CD8-positive, alpha-beta memory T cell (primary cell): Measurements from ENCODE around the gene GJA9. TPM values are rescaled to one million over a fixed set of nuclear protein-coding genes. Genes with fewer than 3 reads are reported as not detected.

Source experiments
- CTCF ChIA-PET: fragments of 350-600 bp; sonication (Branson Sonifier 250); formaldehyde crosslinking; loops from one replicate; lab custom pipeline; 2021; ENCODE audit warnings: antibody characterized with exemption; lab: Charles Lee
- POLR2A ChIA-PET: fragments of 350-600 bp; sonication (Branson Sonifier 250); formaldehyde crosslinking; loops from one replicate; lab custom pipeline; 2021; ENCODE audit warnings: antibody characterized with exemption; lab: Charles Lee
- DNase-seq, 5 donors: peaks; one replicate each; pipeline versions ENCODE4 v3.0.0 to v3.0.0-alpha.2; 2020 to 2022; ENCODE audit warnings: mixed read lengths in 1 of 5
- H3K27ac ChIP-seq: one replicate; pipeline ENCODE4 v1.7.0; 2013; ENCODE audit warnings: low read depth, mild to moderate bottlenecking, low read length, moderate library complexity
- H3K27me3 ChIP-seq: 2 replicates; pipeline ENCODE4 v1.7.0; 2013; ENCODE audit warnings: low read length, mild to moderate bottlenecking; ENCODE audit not compliant: insufficient read depth, poor library complexity, severe bottlenecking
- H3K36me3 ChIP-seq: 2 replicates; pipeline ENCODE4 v1.7.0; 2013; ENCODE audit warnings: mild to moderate bottlenecking, low read length, moderate library complexity; ENCODE audit not compliant: insufficient read depth
- H3K4me1 ChIP-seq: 2 replicates; pipeline ENCODE4 v1.7.0; 2013; ENCODE audit warnings: mild to moderate bottlenecking, low read length, moderate library complexity; ENCODE audit not compliant: insufficient read depth
- H3K4me3 ChIP-seq: 2 replicates; pipeline ENCODE4 v1.7.0; 2013; ENCODE audit warnings: mild to moderate bottlenecking, low read length
- H3K9me3 ChIP-seq: 2 replicates; pipeline ENCODE4 v1.7.0; 2013; ENCODE audit warnings: mild to moderate bottlenecking, low read length
- H3K27ac Mint-ChIP-seq, 8 donors: one replicate each; pipeline ENCODE4 v1.8.0; 2020 to 2021; ENCODE audit warnings: mixed read lengths in 8 of 8, mild to moderate bottlenecking in 6 of 8, inconsistent platforms in 3 of 8, moderate library complexity in 3 of 8
- H3K27me3 Mint-ChIP-seq, 2 donors: one replicate each; pipeline ENCODE4 v1.8.0; 2020 to 2021; ENCODE audit warnings: mixed read lengths in 2 of 2, mild to moderate bottlenecking in 1 of 2, moderate library complexity in 1 of 2
- H3K36me3 Mint-ChIP-seq, 3 donors: one replicate each; pipeline ENCODE4 v1.8.0; 2020 to 2021; ENCODE audit warnings: mixed read lengths in 3 of 3, inconsistent platforms in 1 of 3, mild to moderate bottlenecking in 1 of 3
- H3K4me1 Mint-ChIP-seq, 3 donors: one replicate each; pipeline ENCODE4 v1.8.0; 2020 to 2021; ENCODE audit warnings: mixed read lengths in 3 of 3, inconsistent platforms in 1 of 3, mild to moderate bottlenecking in 1 of 3
- H3K4me3 Mint-ChIP-seq, 7 donors: one replicate each; pipeline ENCODE4 v1.8.0; 2020 to 2021; ENCODE audit warnings: mixed read lengths in 7 of 7, mild to moderate bottlenecking in 6 of 7, moderate library complexity in 4 of 7, inconsistent platforms in 2 of 7
- H3K9me3 Mint-ChIP-seq, 5 donors: one replicate each; pipeline ENCODE4 v1.8.0; 2020 to 2022; ENCODE audit warnings: mixed read lengths in 5 of 5, mild to moderate bottlenecking in 3 of 5, moderate library complexity in 2 of 5, inconsistent platforms in 1 of 5
- polyA plus RNA-seq: library from polyadenylated mRNA; unstranded; fragments of 300-500 nt; fragmentation: Illumina TruSeq; gene quantifications from one replicate; pipeline ENCODE4 v1.2.3, GENCODE V29; 2021
- total RNA-seq, 2 experiments: library from RNA; stranded (reverse); gene quantifications; one replicate each; pipeline ENCODE4 v1.2.3, GENCODE V29; 2021

Gene GJA9
- not detected for total RNA-seq
- polyA plus RNA-seq = not detected

- H3K4me3 Mint-ChIP-seq = no peak within 1 kb of the TSS
- Histone ChIP-seq H3K9me3 (no peaks in the 10 kb centered on the region), H3K36me3 (no peaks in the 10 kb centered on the region), H3K4me1 (no peaks in the 10 kb centered on the region), H3K27ac (no peak within 1 kb of the TSS), H3K27me3 (no peaks in the 10 kb centered on the region), H3K4me3 (no peak within 1 kb of the TSS)
- no peak for DNase-seq
- POLR2A ChIA-PET = no interaction called here
- no peaks in the 10 kb centered on the region for H3K9me3 Mint-ChIP-seq
- no peak within 1 kb of the TSS for H3K27ac Mint-ChIP-seq
- no peaks in the 10 kb centered on the region for H3K27me3 Mint-ChIP-seq
- H3K36me3 Mint-ChIP-seq = no peaks in the 10 kb centered on the region
- CTCF ChIA-PET = interaction anchor here (1.5 kb wide), 1 partner anchor 15 kb away, joined by 3 read pairs; no protein-coding TSS in a partner anchor
- H3K4me1 Mint-ChIP-seq = no peaks in the 10 kb centered on the region
Observed at GRCh38 chr1:38881487-38881886, at the start of gene GJA9. GJA9 (minus strand) TSS chr1:38881587; CDS start chr1:38876098, 5,489 bp downstream.

GRCh38 chr1:38929476-38929875 is 48.1 kb upstream of the GJA9 start:
- no peak for DNase-seq
- Mint-ChIP-seq H3K27ac (no peak overlapping the region), H3K27me3 (peaks cover 3 to 9% of the 10 kb centered on the region in 2 donors), H3K4me1 (peaks cover 0 to 11% (median 2%) of the 10 kb centered on the region in 3 donors), H3K36me3 (peaks cover 0 to 8% (median 2%) of the 10 kb centered on the region in 3 donors), H3K9me3 (no peaks in the 10 kb centered on the region), H3K4me3 (no peak overlapping the region)
- CTCF ChIA-PET = no interaction called here
- POLR2A ChIA-PET = no interaction called here
- Histone ChIP-seq H3K27me3 (no peaks in the 10 kb centered on the region), H3K36me3 (no peaks in the 10 kb centered on the region), H3K4me1 (no peaks in the 10 kb centered on the region), H3K4me3 (no peak overlapping the region), H3K9me3 (no peaks in the 10 kb centered on the region), H3K27ac (no peak overlapping the region)

GRCh38 chr1:38929054-38929453 is 47.7 kb upstream of the GJA9 start:
- Histone ChIP-seq H3K4me1 (no peaks in the 10 kb centered on the region), H3K27me3 (no peaks in the 10 kb centered on the region), H3K27ac (no peak overlapping the region), H3K4me3 (no peak overlapping the region), H3K36me3 (no peaks in the 10 kb centered on the region), H3K9me3 (no peaks in the 10 kb centered on the region)
- peaks cover 0 to 8% (median 2%) of the 10 kb centered on the region in 3 donors for H3K36me3 Mint-ChIP-seq
- H3K27ac Mint-ChIP-seq = no peak overlapping the region
- H3K9me3 Mint-ChIP-seq = no peaks in the 10 kb centered on the region
- H3K4me3 Mint-ChIP-seq = no peak overlapping the region
- H3K27me3 Mint-ChIP-seq = peaks cover 3 to 9% of the 10 kb centered on the region in 2 donors
- ChIA-PET CTCF (no interaction called here), POLR2A (no interaction called here)
- H3K4me1 Mint-ChIP-seq = peaks cover 0 to 11% (median 2%) of the 10 kb centered on the region in 3 donors
- no peak for DNase-seq

GRCh38 chr1:38926091-38926490 is 44.7 kb upstream of the GJA9 start:
- no peaks in the 10 kb centered on the region for H3K4me1 ChIP-seq
- ChIA-PET POLR2A (no interaction called here), CTCF (no interaction called here)

GRCh38 chr1:38925391-38925790 is 44.0 kb upstream of the GJA9 start:
- Histone ChIP-seq H3K4me1 (no peaks in the 10 kb centered on the region), H3K36me3 (no peaks in the 10 kb centered on the region), H3K4me3 (no peak overlapping the region), H3K9me3 (no peaks in the 10 kb centered on the region), H3K27me3 (no peaks in the 10 kb centered on the region), H3K27ac (no peak overlapping the region)
- no peak overlapping the region for H3K27ac Mint-ChIP-seq
- DNase-seq = no peak
- no peak overlapping the region for H3K4me3 Mint-ChIP-seq
- no peaks in the 10 kb centered on the region for H3K36me3 Mint-ChIP-seq
- H3K9me3 Mint-ChIP-seq = no peaks in the 10 kb centered on the region
- CTCF ChIA-PET = no interaction called here
- H3K4me1 Mint-ChIP-seq = peaks cover 0 to 11% (median 2%) of the 10 kb centered on the region in 3 donors
- POLR2A ChIA-PET = no interaction called here
- H3K27me3 Mint-ChIP-seq = peaks cover 0 to 7% of the 10 kb centered on the region in 2 donors

More at GRCh38 chr1:38926091-38926490, 44.7 kb upstream of the GJA9 start:
- Mint-ChIP-seq H3K4me1 (peaks cover 0 to 11% (median 2%) of the 10 kb centered on the region in 3 donors), H3K27ac (no peak overlapping the region), H3K4me3 (no peak overlapping the region), H3K9me3 (no peaks in the 10 kb centered on the region), H3K27me3 (peaks cover 0 to 7% of the 10 kb centered on the region in 2 donors), H3K36me3 (no peaks in the 10 kb centered on the region)
- DNase-seq = no peak
- Histone ChIP-seq H3K27ac (no peak overlapping the region), H3K36me3 (no peaks in the 10 kb centered on the region), H3K9me3 (no peaks in the 10 kb centered on the region), H3K27me3 (no peaks in the 10 kb centered on the region), H3K4me3 (no peak overlapping the region)

GRCh38 chr1:38923607-38924006 is 42.2 kb upstream of the GJA9 start:
- Histone ChIP-seq H3K27ac (no peak overlapping the region), H3K9me3 (no peaks in the 10 kb centered on the region), H3K4me1 (no peaks in the 10 kb centered on the region), H3K4me3 (no peak overlapping the region), H3K27me3 (no peaks in the 10 kb centered on the region), H3K36me3 (no peaks in the 10 kb centered on the region)
- POLR2A ChIA-PET = no interaction called here
- no peak overlapping the region for H3K4me3 Mint-ChIP-seq
- H3K4me1 Mint-ChIP-seq = peaks cover 0 to 2% (median 0%) of the 10 kb centered on the region in 3 donors
- peaks cover 0 to 7% of the 10 kb centered on the region in 2 donors for H3K27me3 Mint-ChIP-seq
- no peak for DNase-seq
- H3K27ac Mint-ChIP-seq = no peak overlapping the region
- H3K9me3 Mint-ChIP-seq = no peaks in the 10 kb centered on the region
- CTCF ChIA-PET = no interaction called here
- H3K36me3 Mint-ChIP-seq = no peaks in the 10 kb centered on the region

- Histone ChIP-seq H3K4me3 (no peak overlapping the region), H3K9me3 (no peaks in the 10 kb centered on the region), H3K4me1 (no peaks in the 10 kb centered on the region), H3K27me3 (no peaks in the 10 kb centered on the region), H3K36me3 (no peaks in the 10 kb centered on the region), H3K27ac (no peak overlapping the region)
- Mint-ChIP-seq H3K4me3 (no peak overlapping the region), H3K27ac (peak overlapping the region in 2 of 8 donors; percentile 63 to 70), H3K27me3 (peaks cover 0 to 4% of the 10 kb centered on the region in 2 donors), H3K9me3 (no peaks in the 10 kb centered on the region), H3K4me1 (peaks cover 0 to 2% (median 0%) of the 10 kb centered on the region in 3 donors), H3K36me3 (no peaks in the 10 kb centered on the region)
- CTCF ChIA-PET = no interaction called here
- no peak for DNase-seq
- POLR2A ChIA-PET = no interaction called here
Observed at GRCh38 chr1:38919130-38919529, 37.7 kb upstream of the GJA9 start.

GRCh38 chr1:38918568-38918967 is 37.2 kb upstream of the GJA9 start:
- Mint-ChIP-seq H3K27me3 (peaks cover 0 to 4% of the 10 kb centered on the region in 2 donors), H3K4me3 (no peak overlapping the region), H3K9me3 (no peaks in the 10 kb centered on the region), H3K27ac (peak overlapping the region in 2 of 8 donors; percentile 46 to 61), H3K4me1 (peaks cover 0 to 2% (median 0%) of the 10 kb centered on the region in 3 donors), H3K36me3 (no peaks in the 10 kb centered on the region)
- Histone ChIP-seq H3K36me3 (no peaks in the 10 kb centered on the region), H3K27ac (no peak overlapping the region), H3K4me3 (no peak overlapping the region), H3K9me3 (no peaks in the 10 kb centered on the region), H3K27me3 (no peaks in the 10 kb centered on the region), H3K4me1 (no peaks in the 10 kb centered on the region)
- DNase-seq = no peak
- ChIA-PET CTCF (no interaction called here), POLR2A (no interaction called here)
